ENCODE results near the gene TXNDC5.

The TXNDC5 gene

DNA sequence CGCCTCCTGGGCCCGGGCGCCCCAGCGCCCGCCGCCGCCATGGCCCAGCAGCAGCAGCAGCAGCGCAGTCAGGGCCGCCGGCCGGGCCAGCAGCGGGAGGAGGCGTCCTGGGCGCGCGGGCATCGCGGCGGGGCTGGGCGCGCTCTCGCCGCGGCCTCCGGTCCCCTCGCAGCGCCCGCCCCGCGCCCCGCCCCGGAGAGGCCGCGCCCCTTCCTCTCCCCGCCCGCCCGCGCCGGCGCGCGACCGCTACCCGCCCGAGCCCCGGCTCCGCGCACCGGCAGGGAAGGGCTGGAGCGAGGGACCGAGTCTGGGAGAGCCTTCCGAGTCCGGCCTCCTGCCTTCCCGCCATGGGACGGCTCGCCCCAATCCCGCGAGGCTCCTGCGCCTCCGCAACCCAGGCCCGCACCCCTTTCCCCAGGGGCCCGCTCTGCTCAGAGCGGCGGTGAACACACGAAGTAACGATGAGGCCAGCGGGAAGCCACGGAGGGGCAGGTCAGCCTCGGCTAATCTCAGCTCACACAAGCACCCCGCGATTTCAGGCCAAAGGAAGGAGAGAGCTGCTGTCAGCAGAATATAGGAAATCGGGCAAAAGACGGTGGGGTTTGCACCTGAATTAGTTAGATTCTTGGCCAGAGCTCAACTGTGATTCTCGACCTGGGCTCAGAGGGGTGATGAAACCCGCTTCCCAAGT, at the start of gene TXNDC5 (continued):
- TF ChIP-seq ZNF248 (tag by site-specific recombination; IDR thresholded peaks at IDR 0.05) = no peak
- TF ChIP-seq, protein P1, sequence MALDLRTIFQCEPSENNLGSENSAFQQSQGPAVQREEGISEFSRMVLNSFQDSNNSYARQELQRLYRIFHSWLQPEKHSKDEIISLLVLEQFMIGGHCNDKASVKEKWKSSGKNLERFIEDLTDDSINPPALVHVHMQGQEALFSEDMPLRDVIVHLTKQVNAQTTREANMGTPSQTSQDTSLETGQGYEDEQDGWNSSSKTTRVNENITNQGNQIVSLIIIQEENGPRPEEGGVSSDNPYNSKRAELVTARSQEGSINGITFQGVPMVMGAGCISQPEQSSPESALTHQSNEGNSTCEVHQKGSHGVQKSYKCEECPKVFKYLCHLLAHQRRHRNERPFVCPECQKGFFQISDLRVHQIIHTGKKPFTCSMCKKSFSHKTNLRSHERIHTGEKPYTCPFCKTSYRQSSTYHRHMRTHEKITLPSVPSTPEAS (tag by site-specific recombination; IDR thresholded peaks at IDR 0.05) = no peak

- Histone ChIP-seq H3K36me3 (ENCODE audit: control insufficient read depth in 2 of 2, insufficient read depth in 1 of 2, low read length in 2 of 2) (no peaks in the 10 kb centered on the region), H3K9me3 (ENCODE audit: control insufficient read depth, insufficient read depth, low read depth, low read length) (no peaks in the 10 kb centered on the region), H3K4me1 (ENCODE audit: control insufficient read depth, insufficient read depth, low read length) (no peaks in the 10 kb centered on the region), H3K4me3 (ENCODE audit: low read depth, low read length) (no peak overlapping the region), H3K27ac (ENCODE audit: extremely low read depth, low read depth, low read length) (no peak overlapping the region)
- CTCF ChIA-PET = interaction anchor here (0.5 to 1.6 kb wide), 7 partner anchors 10 to 1668 kb away, joined by 3 to 6 read pairs (median 3); no protein-coding TSS in a partner anchor
- POLR2A ChIA-PET = interaction anchor here (0.7 kb wide), 1 partner anchor 1100 kb away, joined by 5 read pairs; no protein-coding TSS in a partner anchor
- TF ChIP-seq, protein P2, sequence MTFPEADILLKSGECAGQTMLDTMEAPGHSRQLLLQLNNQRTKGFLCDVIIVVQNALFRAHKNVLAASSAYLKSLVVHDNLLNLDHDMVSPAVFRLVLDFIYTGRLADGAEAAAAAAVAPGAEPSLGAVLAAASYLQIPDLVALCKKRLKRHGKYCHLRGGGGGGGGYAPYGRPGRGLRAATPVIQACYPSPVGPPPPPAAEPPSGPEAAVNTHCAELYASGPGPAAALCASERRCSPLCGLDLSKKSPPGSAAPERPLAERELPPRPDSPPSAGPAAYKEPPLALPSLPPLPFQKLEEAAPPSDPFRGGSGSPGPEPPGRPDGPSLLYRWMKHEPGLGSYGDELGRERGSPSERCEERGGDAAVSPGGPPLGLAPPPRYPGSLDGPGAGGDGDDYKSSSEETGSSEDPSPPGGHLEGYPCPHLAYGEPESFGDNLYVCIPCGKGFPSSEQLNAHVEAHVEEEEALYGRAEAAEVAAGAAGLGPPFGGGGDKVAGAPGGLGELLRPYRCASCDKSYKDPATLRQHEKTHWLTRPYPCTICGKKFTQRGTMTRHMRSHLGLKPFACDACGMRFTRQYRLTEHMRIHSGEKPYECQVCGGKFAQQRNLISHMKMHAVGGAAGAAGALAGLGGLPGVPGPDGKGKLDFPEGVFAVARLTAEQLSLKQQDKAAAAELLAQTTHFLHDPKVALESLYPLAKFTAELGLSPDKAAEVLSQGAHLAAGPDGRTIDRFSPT (tag by site-specific recombination; IDR thresholded peaks at IDR 0.05) = no peak
- no peak for TF ChIP-seq ZFHX2 (tag by site-specific recombination; conservative IDR thresholded peaks at IDR 0.05)
- no peak for TF ChIP-seq IKZF3 (tag by site-specific recombination; IDR thresholded peaks at IDR 0.05)
- TF ChIP-seq, protein P3, sequence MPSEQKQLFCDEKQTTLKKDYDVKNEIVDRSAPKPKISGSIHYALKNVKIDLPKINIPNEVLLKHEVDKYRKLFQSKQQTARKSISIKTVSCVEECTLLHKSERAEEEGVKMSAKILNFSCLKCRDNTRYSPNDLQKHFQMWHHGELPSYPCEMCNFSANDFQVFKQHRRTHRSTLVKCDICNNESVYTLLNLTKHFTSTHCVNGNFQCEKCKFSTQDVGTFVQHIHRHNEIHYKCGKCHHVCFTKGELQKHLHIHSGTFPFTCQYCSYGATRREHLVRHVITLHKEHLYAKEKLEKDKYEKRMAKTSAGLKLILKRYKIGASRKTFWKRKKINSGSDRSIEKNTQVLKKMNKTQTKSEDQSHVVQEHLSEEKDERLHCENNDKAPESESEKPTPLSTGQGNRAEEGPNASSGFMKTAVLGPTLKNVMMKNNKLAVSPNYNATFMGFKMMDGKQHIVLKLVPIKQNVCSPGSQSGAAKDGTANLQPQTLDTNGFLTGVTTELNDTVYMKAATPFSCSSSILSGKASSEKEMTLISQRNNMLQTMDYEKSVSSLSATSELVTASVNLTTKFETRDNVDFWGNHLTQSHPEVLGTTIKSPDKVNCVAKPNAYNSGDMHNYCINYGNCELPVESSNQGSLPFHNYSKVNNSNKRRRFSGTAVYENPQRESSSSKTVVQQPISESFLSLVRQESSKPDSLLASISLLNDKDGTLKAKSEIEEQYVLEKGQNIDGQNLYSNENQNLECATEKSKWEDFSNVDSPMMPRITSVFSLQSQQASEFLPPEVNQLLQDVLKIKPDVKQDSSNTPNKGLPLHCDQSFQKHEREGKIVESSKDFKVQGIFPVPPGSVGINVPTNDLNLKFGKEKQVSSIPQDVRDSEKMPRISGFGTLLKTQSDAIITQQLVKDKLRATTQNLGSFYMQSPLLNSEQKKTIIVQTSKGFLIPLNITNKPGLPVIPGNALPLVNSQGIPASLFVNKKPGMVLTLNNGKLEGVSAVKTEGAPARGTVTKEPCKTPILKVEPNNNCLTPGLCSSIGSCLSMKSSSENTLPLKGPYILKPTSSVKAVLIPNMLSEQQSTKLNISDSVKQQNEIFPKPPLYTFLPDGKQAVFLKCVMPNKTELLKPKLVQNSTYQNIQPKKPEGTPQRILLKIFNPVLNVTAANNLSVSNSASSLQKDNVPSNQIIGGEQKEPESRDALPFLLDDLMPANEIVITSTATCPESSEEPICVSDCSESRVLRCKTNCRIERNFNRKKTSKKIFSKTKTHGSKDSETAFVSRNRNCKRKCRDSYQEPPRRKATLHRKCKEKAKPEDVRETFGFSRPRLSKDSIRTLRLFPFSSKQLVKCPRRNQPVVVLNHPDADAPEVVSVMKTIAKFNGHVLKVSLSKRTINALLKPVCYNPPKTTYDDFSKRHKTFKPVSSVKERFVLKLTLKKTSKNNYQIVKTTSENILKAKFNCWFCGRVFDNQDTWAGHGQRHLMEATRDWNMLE (tag by site-specific recombination; conservative IDR thresholded peaks at IDR 0.05; ENCODE audit: low read depth) = no peak
- TF ChIP-seq ZNF610 (tag by site-specific recombination; IDR thresholded peaks at IDR 0.05; ENCODE audit: borderline replicate concordance) = no peak
- TF ChIP-seq ZNF596 (tag by site-specific recombination; IDR thresholded peaks at IDR 0.05) = no peak
- no peak for TF ChIP-seq ZNF23 (tag by site-specific recombination; IDR thresholded peaks at IDR 0.05; ENCODE audit: borderline replicate concordance)
- TF ChIP-seq, protein P4, sequence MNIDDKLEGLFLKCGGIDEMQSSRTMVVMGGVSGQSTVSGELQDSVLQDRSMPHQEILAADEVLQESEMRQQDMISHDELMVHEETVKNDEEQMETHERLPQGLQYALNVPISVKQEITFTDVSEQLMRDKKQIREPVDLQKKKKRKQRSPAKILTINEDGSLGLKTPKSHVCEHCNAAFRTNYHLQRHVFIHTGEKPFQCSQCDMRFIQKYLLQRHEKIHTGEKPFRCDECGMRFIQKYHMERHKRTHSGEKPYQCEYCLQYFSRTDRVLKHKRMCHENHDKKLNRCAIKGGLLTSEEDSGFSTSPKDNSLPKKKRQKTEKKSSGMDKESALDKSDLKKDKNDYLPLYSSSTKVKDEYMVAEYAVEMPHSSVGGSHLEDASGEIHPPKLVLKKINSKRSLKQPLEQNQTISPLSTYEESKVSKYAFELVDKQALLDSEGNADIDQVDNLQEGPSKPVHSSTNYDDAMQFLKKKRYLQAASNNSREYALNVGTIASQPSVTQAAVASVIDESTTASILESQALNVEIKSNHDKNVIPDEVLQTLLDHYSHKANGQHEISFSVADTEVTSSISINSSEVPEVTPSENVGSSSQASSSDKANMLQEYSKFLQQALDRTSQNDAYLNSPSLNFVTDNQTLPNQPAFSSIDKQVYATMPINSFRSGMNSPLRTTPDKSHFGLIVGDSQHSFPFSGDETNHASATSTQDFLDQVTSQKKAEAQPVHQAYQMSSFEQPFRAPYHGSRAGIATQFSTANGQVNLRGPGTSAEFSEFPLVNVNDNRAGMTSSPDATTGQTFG (tag by site-specific recombination; IDR thresholded peaks at IDR 0.05; ENCODE audit: borderline replicate concordance) = no peak
- TF ChIP-seq ZNF560 (tag by site-specific recombination; IDR thresholded peaks at IDR 0.05; ENCODE audit: borderline replicate concordance) = no peak
- TF ChIP-seq ZFP69B (tag by site-specific recombination; IDR thresholded peaks at IDR 0.05) = no peak
- TF ChIP-seq, protein P5, sequence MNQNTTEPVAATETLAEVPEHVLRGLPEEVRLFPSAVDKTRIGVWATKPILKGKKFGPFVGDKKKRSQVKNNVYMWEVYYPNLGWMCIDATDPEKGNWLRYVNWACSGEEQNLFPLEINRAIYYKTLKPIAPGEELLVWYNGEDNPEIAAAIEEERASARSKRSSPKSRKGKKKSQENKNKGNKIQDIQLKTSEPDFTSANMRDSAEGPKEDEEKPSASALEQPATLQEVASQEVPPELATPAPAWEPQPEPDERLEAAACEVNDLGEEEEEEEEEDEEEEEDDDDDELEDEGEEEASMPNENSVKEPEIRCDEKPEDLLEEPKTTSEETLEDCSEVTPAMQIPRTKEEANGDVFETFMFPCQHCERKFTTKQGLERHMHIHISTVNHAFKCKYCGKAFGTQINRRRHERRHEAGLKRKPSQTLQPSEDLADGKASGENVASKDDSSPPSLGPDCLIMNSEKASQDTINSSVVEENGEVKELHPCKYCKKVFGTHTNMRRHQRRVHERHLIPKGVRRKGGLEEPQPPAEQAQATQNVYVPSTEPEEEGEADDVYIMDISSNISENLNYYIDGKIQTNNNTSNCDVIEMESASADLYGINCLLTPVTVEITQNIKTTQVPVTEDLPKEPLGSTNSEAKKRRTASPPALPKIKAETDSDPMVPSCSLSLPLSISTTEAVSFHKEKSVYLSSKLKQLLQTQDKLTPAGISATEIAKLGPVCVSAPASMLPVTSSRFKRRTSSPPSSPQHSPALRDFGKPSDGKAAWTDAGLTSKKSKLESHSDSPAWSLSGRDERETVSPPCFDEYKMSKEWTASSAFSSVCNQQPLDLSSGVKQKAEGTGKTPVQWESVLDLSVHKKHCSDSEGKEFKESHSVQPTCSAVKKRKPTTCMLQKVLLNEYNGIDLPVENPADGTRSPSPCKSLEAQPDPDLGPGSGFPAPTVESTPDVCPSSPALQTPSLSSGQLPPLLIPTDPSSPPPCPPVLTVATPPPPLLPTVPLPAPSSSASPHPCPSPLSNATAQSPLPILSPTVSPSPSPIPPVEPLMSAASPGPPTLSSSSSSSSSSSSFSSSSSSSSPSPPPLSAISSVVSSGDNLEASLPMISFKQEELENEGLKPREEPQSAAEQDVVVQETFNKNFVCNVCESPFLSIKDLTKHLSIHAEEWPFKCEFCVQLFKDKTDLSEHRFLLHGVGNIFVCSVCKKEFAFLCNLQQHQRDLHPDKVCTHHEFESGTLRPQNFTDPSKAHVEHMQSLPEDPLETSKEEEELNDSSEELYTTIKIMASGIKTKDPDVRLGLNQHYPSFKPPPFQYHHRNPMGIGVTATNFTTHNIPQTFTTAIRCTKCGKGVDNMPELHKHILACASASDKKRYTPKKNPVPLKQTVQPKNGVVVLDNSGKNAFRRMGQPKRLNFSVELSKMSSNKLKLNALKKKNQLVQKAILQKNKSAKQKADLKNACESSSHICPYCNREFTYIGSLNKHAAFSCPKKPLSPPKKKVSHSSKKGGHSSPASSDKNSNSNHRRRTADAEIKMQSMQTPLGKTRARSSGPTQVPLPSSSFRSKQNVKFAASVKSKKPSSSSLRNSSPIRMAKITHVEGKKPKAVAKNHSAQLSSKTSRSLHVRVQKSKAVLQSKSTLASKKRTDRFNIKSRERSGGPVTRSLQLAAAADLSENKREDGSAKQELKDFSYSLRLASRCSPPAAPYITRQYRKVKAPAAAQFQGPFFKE (tag by site-specific recombination; IDR thresholded peaks at IDR 0.05; ENCODE audit: borderline replicate concordance) = no peak
- no peak for TF ChIP-seq ZNF626 (tag by site-specific recombination; IDR thresholded peaks at IDR 0.05)
- no peak for TF ChIP-seq FEZF1 (tag by site-specific recombination; IDR thresholded peaks at IDR 0.05)
- no peak for TF ChIP-seq GLI2 (tag by site-specific recombination; IDR thresholded peaks at IDR 0.05; ENCODE audit: borderline replicate concordance, low read depth)
- no peak for TF ChIP-seq ZNF366 (tag by site-specific recombination; conservative IDR thresholded peaks at IDR 0.05)
- TF ChIP-seq OVOL3 (tag by site-specific recombination; IDR thresholded peaks at IDR 0.05) = no peak
Observed at GRCh38 chr6:7960141-7960540, 49.6 kb upstream of the TXNDC5 start.

Data from HEK293 (cell line).